Measurements from ENCODE around the gene CDC34. TPM values are rescaled to one million over a fixed set of nuclear protein-coding genes. Genes with fewer than 3 reads are reported as not detected.
A peak's percentile ranks its signal among the peaks of the same experiment; 100 is the strongest.
"Not testable (repeated sequence)": the region's sequence is repeated elsewhere in the genome, so short reads cannot be mapped to it uniquely, and the experiment has no call there.

The CDC34 gene
- total and polyA plus RNA-seq, 3 donors from 2014 or later = 149 to 249 (median 205) TPM

DNA sequence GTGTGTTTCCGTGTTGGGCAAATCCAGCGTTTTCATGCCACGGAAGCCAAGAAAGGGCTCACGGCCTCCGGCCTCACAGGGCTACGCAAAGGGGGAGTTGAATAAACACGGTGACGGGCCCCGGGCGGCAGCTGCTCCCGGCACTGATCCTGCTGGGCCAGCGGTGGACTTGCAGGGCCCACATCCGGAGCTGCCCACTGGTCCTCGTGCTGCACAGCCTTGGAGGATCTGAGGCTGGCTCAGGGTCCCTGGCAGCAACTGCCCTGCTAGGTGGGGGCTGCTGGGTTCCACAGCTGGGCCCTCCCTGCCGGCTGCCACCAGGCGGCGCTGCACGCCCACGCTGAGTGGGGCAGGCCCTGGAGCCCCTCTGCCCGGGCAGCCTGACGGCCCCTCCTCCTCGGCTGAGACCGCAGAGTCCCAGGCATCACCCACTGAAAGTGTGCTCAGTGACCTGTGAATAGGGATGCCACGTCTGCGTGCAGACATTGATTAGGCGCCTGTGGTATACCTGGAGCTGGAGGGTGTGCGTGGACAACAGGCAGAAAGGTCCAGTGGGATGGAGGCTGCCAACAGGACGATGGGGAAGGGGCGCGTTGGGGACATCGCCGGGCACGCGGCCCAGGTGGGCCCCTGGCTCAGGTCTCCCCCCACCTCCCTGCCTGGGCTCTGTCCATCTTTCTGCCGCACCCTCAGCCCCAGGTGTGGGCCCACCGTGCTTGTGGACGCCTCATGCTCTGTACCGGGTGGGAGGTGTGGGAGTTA is 52.9 kb downstream of the CDC34 start:
- H3K4me3 ChIP-seq = no peak overlapping the region
- no peaks in the 10 kb centered on the region for H3K27me3 ChIP-seq
- no peak overlapping the region for H3K27ac ChIP-seq
- no peaks in the 10 kb centered on the region for H3K9me3 ChIP-seq
- H3K4me1 ChIP-seq = peaks cover 16% of the 10 kb centered on the region
- TF ChIP-seq POLR2A (IDR thresholded peaks at IDR 0.05) = no peak
- peak; percentile 70 to 86 (median 76) for TF ChIP-seq CTCF (IDR thresholded peaks at IDR 0.05)
- WGBS, 2 donors = 39 to 55% methylated on average over 15 to 35 of the region's 38 CpGs
- H3K36me3 ChIP-seq (ENCODE audit: low read depth, missing control alignments) = no peaks in the 10 kb centered on the region
- DNase-seq = no peak
- intact Hi-C loops (cut with DNase I; ENCODE audit: low total_unique reads) = no loop called here

DNA sequence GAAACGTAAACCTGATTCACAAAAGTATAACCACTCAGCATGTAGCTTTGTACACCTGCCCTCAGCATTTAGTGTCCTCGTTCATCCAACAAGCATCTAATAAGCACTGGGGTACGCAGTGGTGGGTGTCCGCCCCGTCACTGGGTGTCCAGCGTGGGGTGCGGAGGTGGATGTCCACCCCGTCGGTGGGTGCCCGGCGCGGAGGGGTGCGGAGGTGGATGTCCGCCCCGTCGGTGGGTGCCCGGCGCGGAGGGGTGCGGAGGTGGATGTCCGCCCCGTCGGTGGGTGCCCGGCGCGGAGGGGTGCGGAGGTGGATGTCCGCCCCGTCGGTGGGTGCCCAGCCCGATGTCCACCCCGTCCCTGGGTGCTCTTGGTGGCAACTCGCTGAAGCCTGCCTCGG is 53.6 kb downstream of the CDC34 start:
- H3K27me3 ChIP-seq; H3K36me3 ChIP-seq (ENCODE audit: low read depth, missing control alignments); intact Hi-C loops (cut with DNase I; ENCODE audit: low total_unique reads); DNase-seq; H3K27ac ChIP-seq; H3K9me3 ChIP-seq; H3K4me3 ChIP-seq: not testable (repeated sequence)
- H3K4me1 ChIP-seq = peaks cover 16% of the 10 kb centered on the region
- WGBS, 2 donors = 81 to 86% methylated on average over 31 to 34 of the region's 34 CpGs

DNA sequence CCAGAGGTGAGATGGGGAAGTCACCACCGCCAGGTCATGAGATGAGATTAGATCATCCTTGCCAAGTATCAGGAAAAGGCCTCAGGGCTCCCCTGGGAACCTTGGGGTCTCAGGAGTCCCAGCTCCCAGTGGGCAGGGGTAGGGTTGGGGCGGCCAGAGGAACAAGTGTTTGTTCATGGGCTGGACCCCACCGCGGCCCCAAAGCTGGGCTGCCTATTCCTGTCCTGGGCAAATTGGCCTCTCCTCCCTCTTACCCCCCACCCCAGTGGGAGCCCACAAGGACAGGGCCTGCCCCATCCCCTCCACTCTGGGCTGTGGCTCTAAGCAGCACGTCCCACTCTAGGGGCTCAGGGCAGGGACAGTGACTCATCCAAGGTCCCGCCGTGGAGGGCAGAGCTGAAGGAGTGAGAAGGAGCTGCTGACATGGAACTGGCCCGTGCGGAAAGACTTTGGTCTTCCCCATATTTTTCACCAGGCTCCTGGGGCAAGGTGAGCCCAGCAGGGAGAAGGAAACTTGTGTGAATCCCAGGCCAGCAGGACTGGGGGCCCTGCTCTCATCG is 54.1 kb downstream of the CDC34 start:
- H3K9me3 ChIP-seq = no peaks in the 10 kb centered on the region
- intact Hi-C loops (cut with DNase I; ENCODE audit: low total_unique reads) = no loop called here
- H3K27me3 ChIP-seq = no peaks in the 10 kb centered on the region
- no peak for DNase-seq
- no peaks in the 10 kb centered on the region for H3K36me3 ChIP-seq (ENCODE audit: low read depth, missing control alignments)
- no peak overlapping the region for H3K4me3 ChIP-seq
- WGBS, 2 donors = 86 to 88% methylated on average over 2 to 10 of the region's 10 CpGs
- no peak overlapping the region for H3K27ac ChIP-seq
- peaks cover 16% of the 10 kb centered on the region for H3K4me1 ChIP-seq
- TF ChIP-seq POLR2A (IDR thresholded peaks at IDR 0.05) (no peak), CTCF (IDR thresholded peaks at IDR 0.05) (no peak)

DNA sequence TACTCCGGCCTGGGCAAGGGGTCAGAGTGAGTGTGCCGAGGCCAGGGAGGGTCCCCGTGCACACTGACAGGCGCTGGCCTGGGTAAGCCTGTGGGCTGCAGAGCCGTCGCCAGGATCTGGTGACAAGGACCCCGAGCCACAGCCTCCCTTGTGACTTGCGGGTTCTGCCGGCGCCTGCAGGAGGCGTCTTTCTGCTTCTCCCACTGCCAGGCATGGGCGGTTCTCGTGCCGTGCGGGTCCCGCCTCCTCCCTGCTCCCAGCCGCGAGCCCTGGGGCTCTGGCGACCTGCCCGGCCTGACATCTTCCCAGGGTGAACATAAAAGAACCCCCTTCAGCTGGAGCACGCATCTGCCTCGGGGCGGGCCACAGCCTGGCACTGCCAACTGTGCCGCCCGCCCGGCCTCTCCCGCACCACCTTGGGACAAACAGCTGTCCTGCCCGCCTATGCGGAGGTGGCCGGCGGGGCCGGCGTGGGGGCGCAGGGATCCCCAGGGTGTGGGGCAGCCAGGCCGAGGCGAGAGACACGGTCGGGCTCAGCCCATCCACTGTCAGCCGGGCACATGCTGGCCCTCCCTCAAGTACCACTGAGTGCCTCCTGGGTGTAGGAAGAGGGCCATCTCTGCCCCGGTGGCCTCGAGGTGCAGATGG is 56.7 kb downstream of the CDC34 start:
- no peak overlapping the region for H3K4me3 ChIP-seq
- H3K27ac ChIP-seq = no peak overlapping the region
- H3K36me3 ChIP-seq (ENCODE audit: low read depth, missing control alignments) = no peaks in the 10 kb centered on the region
- WGBS, 2 donors = 17 to 19% methylated on average over 7 to 29 of the region's 41 CpGs
- intact Hi-C loops (cut with DNase I; ENCODE audit: low total_unique reads) = no loop called here
- H3K27me3 ChIP-seq = no peaks in the 10 kb centered on the region
- DNase-seq = peak; percentile 88
- H3K9me3 ChIP-seq = no peaks in the 10 kb centered on the region
- H3K4me1 ChIP-seq = peaks cover 16% of the 10 kb centered on the region
- TF ChIP-seq POLR2A (IDR thresholded peaks at IDR 0.05) = no peak
- TF ChIP-seq CTCF (IDR thresholded peaks at IDR 0.05) = peak; percentile 37 to 62 (median 39)
